ENCODE results near the gene MAN2B1.
"Not testable (repeated sequence)": the region's sequence is repeated elsewhere in the genome, so short reads cannot be mapped to it uniquely, and the experiment has no call there.

MAN2B1 gene

GRCh38 chr19:12687496-12688196 is 21.1 kb upstream of the MAN2B1 start, which contains the start of gene GNG14:
Gene GNG14 (plus strand): TSS chr19:12687998. CDS start chr19:12688049, 51 bp downstream.
- DNase-seq = no peak

GRCh38 chr19:12685831-12686230 is 19.3 kb upstream of the MAN2B1 start:
- DNase-seq = no peak

- DNase-seq = peak; percentile 84
Measured at GRCh38 chr19:12681074-12681987, 14.8 kb upstream of the MAN2B1 start, which contains the start of gene DHPS. Gene DHPS (minus strand): TSS chr19:12681880. CDS start chr19:12681766, 114 bp downstream.

- no peak for DNase-seq
Measured at GRCh38 chr19:12680034-12680433, 13.5 kb upstream of the MAN2B1 start.

- DNase-seq = not testable (repeated sequence)
Measured at GRCh38 chr19:12678039-12678438, 11.5 kb upstream of the MAN2B1 start.

GRCh38 chr19:12676928-12677327 is 10.4 kb upstream of the MAN2B1 start:
- DNase-seq = no peak

- peak; percentile 71 for DNase-seq
Measured at GRCh38 chr19:12676384-12676792, 9.8 kb upstream of the MAN2B1 start.

GRCh38 chr19:12675940-12676339 is 9.4 kb upstream of the MAN2B1 start:
- DNase-seq = no peak

GRCh38 chr19:12675399-12675798 is 8.9 kb upstream of the MAN2B1 start:
- DNase-seq = no peak

- DNase-seq = no peak
Measured at GRCh38 chr19:12672744-12673143, 6.2 kb upstream of the MAN2B1 start.

- no peak for DNase-seq
Measured at GRCh38 chr19:12670159-12670928, 3.8 kb upstream of the MAN2B1 start.

GRCh38 chr19:12669270-12670158 is 3.0 kb upstream of the MAN2B1 start:
- peak; percentile 66 for DNase-seq

- DNase-seq = peak; percentile 46
Measured at GRCh38 chr19:12668932-12669269, 2.4 kb upstream of the MAN2B1 start.

GRCh38 chr19:12668346-12668745 is 1.8 kb upstream of the MAN2B1 start:
- DNase-seq = no peak

- DNase-seq = no peak
Measured at GRCh38 chr19:12667731-12668302, 1.3 kb upstream of the MAN2B1 start.

GRCh38 chr19:12665671-12666264 is 774 bp downstream of the MAN2B1 start:
- DNase-seq = no peak

GRCh38 chr19:12665281-12665573 is 1.3 kb downstream of the MAN2B1 start:
- peak; percentile 29 for DNase-seq

GRCh38 chr19:12664406-12665280 is 1.9 kb downstream of the MAN2B1 start:
- DNase-seq = no peak

- no peak for DNase-seq
Measured at GRCh38 chr19:12660980-12661379, 5.6 kb downstream of the MAN2B1 start.

- DNase-seq = no peak
Measured at GRCh38 chr19:12657966-12658365, 8.6 kb downstream of the MAN2B1 start.

Measured in activated CD4-positive, alpha-beta T cell treated with anti-CD3 and anti-CD28 coated beads for 1 hour (primary cell).